Putamen (tissue), 1 donor: ENCODE measurements around the gene RREB1.

Experiments used
- DNase-seq: peaks from one replicate; pipeline ENCODE4 v3.0.0-alpha.2; 2016; ENCODE audit warnings: low spot score

The RREB1 gene

GRCh38 chr6:7107578-7108195 is at the start of gene RREB1:
Gene RREB1, plus strand, starts transcription at chr6:7107961. Its CDS starts 73,951 bp downstream, at chr6:7181912.
- DNase-seq: no peak

GRCh38 chr6:7058250-7058923 is 49.4 kb upstream of the RREB1 start:
- DNase-seq: no peak

GRCh38 chr6:7060769-7061516 is 46.8 kb upstream of the RREB1 start:
- DNase-seq: no peak

- DNase-seq: no peak
Observed at GRCh38 chr6:7062451-7063162, 45.2 kb upstream of the RREB1 start.

- DNase-seq: no peak
Observed at GRCh38 chr6:7067305-7067704, 40.5 kb upstream of the RREB1 start.

- no peak for DNase-seq
Observed at GRCh38 chr6:7071405-7071804, 36.4 kb upstream of the RREB1 start.

- DNase-seq: no peak
Observed at GRCh38 chr6:7073082-7073820, 34.5 kb upstream of the RREB1 start.

- DNase-seq: no peak
Observed at GRCh38 chr6:7073821-7074525, 33.8 kb upstream of the RREB1 start.

GRCh38 chr6:7074870-7075269 is 32.9 kb upstream of the RREB1 start:
- no peak for DNase-seq

GRCh38 chr6:7075341-7076000 is 32.3 kb upstream of the RREB1 start:
- DNase-seq: no peak

GRCh38 chr6:7077856-7078255 is 29.9 kb upstream of the RREB1 start:
- DNase-seq: no peak

GRCh38 chr6:7078856-7079255 is 28.9 kb upstream of the RREB1 start:
- no peak for DNase-seq

GRCh38 chr6:7080311-7080710 is 27.4 kb upstream of the RREB1 start:
- no peak for DNase-seq

GRCh38 chr6:7085911-7086310 is 21.9 kb upstream of the RREB1 start:
- DNase-seq: no peak

- DNase-seq: no peak
Observed at GRCh38 chr6:7086488-7086887, 21.3 kb upstream of the RREB1 start.

GRCh38 chr6:7087066-7087465 is 20.7 kb upstream of the RREB1 start:
- DNase-seq: no peak

- DNase-seq: no peak
Observed at GRCh38 chr6:7087491-7087979, 20.2 kb upstream of the RREB1 start.

- DNase-seq: no peak
Observed at GRCh38 chr6:7088076-7088742, 19.6 kb upstream of the RREB1 start.

GRCh38 chr6:7098993-7099392 is 8.8 kb upstream of the RREB1 start:
- no peak for DNase-seq
